OCI-LY3 (cell line): Measurements from ENCODE around the gene INTS2.

Experiments
- H2AFZ ChIP-seq: fragments of 200-600, 300-600 bp; shearing (Covaris generic); 2 replicates; pipeline ENCODE4 v1.6.0; 2014; ENCODE audit warnings: antibody characterized with exemption, low read depth, low read length
- H3K27ac ChIP-seq: fragments of 200-600, 300-600 bp; sonication (generic); 2 replicates; pipeline ENCODE4 v1.5.1; 2014; ENCODE audit warnings: mild to moderate bottlenecking, low read length, moderate library complexity, mixed read lengths
- H3K27me3 ChIP-seq: fragments of 200-600, 300-600 bp; sonication (generic); 2 replicates; pipeline ENCODE4 v1.6.1; 2014; ENCODE audit warnings: low read depth, low read length, mixed read lengths
- H3K36me3 ChIP-seq: fragments of 200-600, 300-600 bp; sonication (generic); replicated peaks from 2 replicates; pipeline ENCODE3; 2014; ENCODE audit warnings: low read depth, low read length, mixed read lengths
- H3K4me1 ChIP-seq: fragments of 300-600, 200-600 bp; sonication (generic); 2 replicates; pipeline ENCODE4 v1.6.1; 2014; ENCODE audit warnings: low read length, mixed read lengths
- H3K4me2 ChIP-seq: fragments of 200-600, 300-600 bp; sonication (generic); 2 replicates; pipeline ENCODE4 v1.6.1; 2014; ENCODE audit warnings: low read length, mixed read lengths
- H3K4me3 ChIP-seq: fragments of 300-600, 200-600 bp; sonication (generic); 2 replicates; pipeline ENCODE4 v1.5.1; 2014; ENCODE audit warnings: antibody characterized with exemption, mild to moderate bottlenecking, low read length, moderate library complexity
- H3K79me2 ChIP-seq: fragments of 300-600, 200-600 bp; shearing (Covaris generic); 2 replicates; pipeline ENCODE4 v1.6.1; 2014; ENCODE audit warnings: mild to moderate bottlenecking, low read length, mixed read lengths
- H3K9ac ChIP-seq: fragments of 300-600, 200-600 bp; shearing (Covaris generic); 2 replicates; pipeline ENCODE4 v1.6.0; 2014; ENCODE audit warnings: mild to moderate bottlenecking, low read length, moderate library complexity
- H3K9me3 ChIP-seq: fragments of 200-600, 300-600 bp; shearing (Covaris generic); 2 replicates; pipeline ENCODE4 v1.6.1; 2014; ENCODE audit warnings: low read length, mixed read lengths; ENCODE audit not compliant: insufficient read depth
- H4K20me1 ChIP-seq: fragments of 200-600, 300-600 bp; sonication (generic); 2 replicates; pipeline ENCODE4 v1.6.1; 2016; ENCODE audit warnings: low read length, mixed read lengths; ENCODE audit not compliant: insufficient read depth
- EZH2phosphoT487 ChIP-seq: fragments of 200-600 bp; shearing (Covaris generic); IDR thresholded peaks from 2 replicates; pipeline ENCODE4 v1.6.1; 2018; ENCODE audit warnings: antibody characterized with exemption, mixed run types, low read depth
- TF ChIP-seq, protein P1 (sequence below): fragments of 200-600, 300-600 bp; sonication (generic); IDR thresholded peaks from 2 replicates; pipeline ENCODE4 v1.5.1; 2014; ENCODE audit warnings: antibody characterized with exemption, low read length, low read depth

Gene INTS2

DNA sequence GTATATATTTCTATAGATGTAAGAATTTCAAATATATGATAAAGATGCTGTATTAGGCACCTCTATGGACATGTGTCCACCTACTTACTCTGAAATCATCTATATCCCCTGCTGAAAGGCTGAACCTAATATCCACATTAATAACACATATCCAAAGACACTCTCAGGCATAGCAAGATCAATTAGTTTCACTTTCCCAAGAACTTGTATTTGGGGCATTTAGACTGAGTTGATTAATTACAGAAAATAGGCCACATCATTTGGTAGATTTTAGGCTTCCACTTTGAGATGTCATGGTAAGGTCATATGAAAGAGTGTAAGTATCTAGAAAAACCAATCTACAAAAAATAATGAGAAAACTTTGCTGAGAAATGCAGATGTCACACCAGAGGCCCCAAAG lies 109.6 kb downstream of the INTS2 start:
- Histone ChIP-seq H3K79me2 (no peaks in the 10 kb centered on the region), H3K4me1 (peaks cover 33% of the 10 kb centered on the region), H3K9me3 (no peaks in the 10 kb centered on the region), H3K36me3 (peaks cover 25% of the 10 kb centered on the region), H3K27me3 (no peaks in the 10 kb centered on the region), H3K4me3 (no peak overlapping the region), H3K4me2 (no peak overlapping the region), H3K27ac (no peak overlapping the region), H4K20me1 (peaks cover 7% of the 10 kb centered on the region; the same call in 1 of the 2 replicates), H2AFZ (no peak overlapping the region), H3K9ac (no peak overlapping the region)
- TF ChIP-seq, protein P1, sequence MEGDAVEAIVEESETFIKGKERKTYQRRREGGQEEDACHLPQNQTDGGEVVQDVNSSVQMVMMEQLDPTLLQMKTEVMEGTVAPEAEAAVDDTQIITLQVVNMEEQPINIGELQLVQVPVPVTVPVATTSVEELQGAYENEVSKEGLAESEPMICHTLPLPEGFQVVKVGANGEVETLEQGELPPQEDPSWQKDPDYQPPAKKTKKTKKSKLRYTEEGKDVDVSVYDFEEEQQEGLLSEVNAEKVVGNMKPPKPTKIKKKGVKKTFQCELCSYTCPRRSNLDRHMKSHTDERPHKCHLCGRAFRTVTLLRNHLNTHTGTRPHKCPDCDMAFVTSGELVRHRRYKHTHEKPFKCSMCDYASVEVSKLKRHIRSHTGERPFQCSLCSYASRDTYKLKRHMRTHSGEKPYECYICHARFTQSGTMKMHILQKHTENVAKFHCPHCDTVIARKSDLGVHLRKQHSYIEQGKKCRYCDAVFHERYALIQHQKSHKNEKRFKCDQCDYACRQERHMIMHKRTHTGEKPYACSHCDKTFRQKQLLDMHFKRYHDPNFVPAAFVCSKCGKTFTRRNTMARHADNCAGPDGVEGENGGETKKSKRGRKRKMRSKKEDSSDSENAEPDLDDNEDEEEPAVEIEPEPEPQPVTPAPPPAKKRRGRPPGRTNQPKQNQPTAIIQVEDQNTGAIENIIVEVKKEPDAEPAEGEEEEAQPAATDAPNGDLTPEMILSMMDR, result no peak
- TF ChIP-seq EZH2phosphoT487, result no peak

DNA sequence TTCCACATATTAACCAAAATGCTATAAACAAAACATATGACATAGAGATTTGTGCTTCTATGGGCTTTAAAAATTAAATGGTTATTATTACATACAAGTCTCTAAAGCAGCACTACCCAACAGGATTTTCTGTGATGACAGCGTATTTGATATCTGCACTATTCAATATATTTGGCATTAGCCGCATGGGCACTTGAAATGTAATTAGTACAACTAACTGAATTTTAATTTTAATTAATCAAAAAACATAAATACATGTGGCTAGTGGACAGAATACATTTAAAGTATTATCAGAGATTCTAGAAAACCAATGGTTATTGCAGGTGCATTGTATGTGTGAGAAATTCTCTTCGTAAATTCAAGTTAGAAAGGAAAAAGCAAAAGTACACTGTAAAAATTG lies 110.3 kb downstream of the INTS2 start:
- Histone ChIP-seq H3K27ac (no peak overlapping the region), H3K27me3 (no peaks in the 10 kb centered on the region), H3K36me3 (peaks cover 25% of the 10 kb centered on the region), H3K79me2 (no peaks in the 10 kb centered on the region), H3K4me2 (no peak overlapping the region), H4K20me1 (peaks cover 3% of the 10 kb centered on the region; the same call in 1 of the 2 replicates), H3K9me3 (no peaks in the 10 kb centered on the region), H3K4me3 (no peak overlapping the region), H3K4me1 (peaks cover 25% of the 10 kb centered on the region), H3K9ac (no peak overlapping the region), H2AFZ (no peak overlapping the region)
- TF ChIP-seq, protein P1, result no peak
- TF ChIP-seq EZH2phosphoT487, result no peak

DNA sequence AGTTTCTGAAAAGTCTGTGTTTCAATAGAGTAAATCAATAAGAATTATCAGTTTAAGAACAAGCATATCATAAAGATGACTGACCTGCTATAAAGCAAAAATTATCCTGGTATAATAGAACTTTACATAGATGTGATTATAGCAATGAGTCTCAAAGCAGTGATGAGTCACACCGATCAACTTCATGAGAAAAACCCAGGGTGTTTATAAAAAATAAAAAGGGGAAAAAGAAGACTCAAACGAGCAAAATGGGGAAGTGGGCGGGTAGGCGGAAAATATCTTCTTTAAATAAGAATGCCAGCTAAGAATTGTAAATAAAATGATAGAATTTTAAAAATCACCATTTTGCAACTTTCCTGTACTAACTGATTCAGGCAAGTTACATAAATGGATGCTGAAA lies 111.2 kb downstream of the INTS2 start:
- Histone ChIP-seq H3K4me3 (no peak overlapping the region), H3K27me3 (no peaks in the 10 kb centered on the region), H3K9me3 (no peaks in the 10 kb centered on the region), H3K9ac (no peak overlapping the region), H2AFZ (no peak overlapping the region), H3K4me2 (peak overlapping the region; percentile 35), H3K79me2 (no peaks in the 10 kb centered on the region), H3K36me3 (peaks cover 17% of the 10 kb centered on the region), H4K20me1 (no peaks in the 10 kb centered on the region), H3K4me1 (peaks cover 16% of the 10 kb centered on the region), H3K27ac (no peak overlapping the region)
- TF ChIP-seq, protein P1, result no peak
- TF ChIP-seq EZH2phosphoT487, result no peak

DNA sequence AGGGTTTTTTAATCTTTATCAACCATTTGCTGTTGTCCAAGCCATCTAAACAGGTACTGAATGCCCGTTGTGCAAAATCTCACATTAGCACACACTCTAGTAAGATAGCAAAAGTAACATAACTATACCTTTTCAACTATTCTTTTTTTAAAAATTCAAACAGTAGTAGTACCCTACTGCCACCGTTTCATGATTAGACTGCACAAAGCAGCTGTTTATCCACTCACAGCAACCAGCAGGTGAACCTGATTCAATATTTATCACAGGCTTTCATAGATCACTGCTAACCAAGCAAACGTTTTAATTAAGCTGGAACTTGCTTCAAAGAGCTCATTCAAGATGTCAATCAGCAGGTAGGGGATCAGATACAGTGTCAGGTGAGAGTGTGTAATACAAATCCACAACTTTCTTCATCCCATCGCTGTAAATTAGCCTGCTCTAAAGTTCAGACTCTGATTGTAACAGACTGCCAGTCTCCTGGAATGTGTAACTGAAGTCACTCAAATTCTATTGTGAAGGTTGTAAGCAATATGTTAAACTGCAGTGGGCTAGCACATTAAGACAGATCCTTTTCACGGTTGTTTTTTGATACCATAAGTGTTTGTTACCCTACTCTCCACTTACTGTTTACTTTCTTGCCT lies 111.8 kb downstream of the INTS2 start:
- Histone ChIP-seq H3K4me1 (peaks cover 16% of the 10 kb centered on the region), H3K79me2 (no peaks in the 10 kb centered on the region), H3K27me3 (no peaks in the 10 kb centered on the region), H3K36me3 (peaks cover 13% of the 10 kb centered on the region), H3K27ac (no peak overlapping the region), H3K4me2 (peak overlapping the region; percentile 35), H4K20me1 (no peaks in the 10 kb centered on the region), H3K9me3 (no peaks in the 10 kb centered on the region), H3K9ac (no peak overlapping the region), H2AFZ (no peak overlapping the region), H3K4me3 (no peak overlapping the region)
- no peak for TF ChIP-seq EZH2phosphoT487
- TF ChIP-seq, protein P1, result no peak
